Endodermal cell (in vitro differentiated cells): ENCODE measurements around the gene TMA16. TPM values are rescaled to one million over a fixed set of nuclear protein-coding genes. Genes with fewer than 3 reads are reported as not detected.

Experiments used
- DNase-seq: peaks from one replicate; pipeline ENCODE4 v3.0.0-alpha.2; 2017
- H3K27ac ChIP-seq: 2 replicates; pipeline ENCODE4 v1.5.1; 2013; ENCODE audit warnings: mild to moderate bottlenecking, low read depth, low read length, moderate library complexity
- H3K27me3 ChIP-seq: 2 replicates; pipeline ENCODE4 v1.6.1; 2013; ENCODE audit warnings: mild to moderate bottlenecking, low read length, moderate library complexity; ENCODE audit not compliant: insufficient read depth, control insufficient read depth, poor library complexity, severe bottlenecking
- H3K36me3 ChIP-seq: 2 replicates; pipeline ENCODE4 v1.7.0; 2013; ENCODE audit warnings: mild to moderate bottlenecking, low read length, moderate library complexity; ENCODE audit not compliant: control insufficient read depth, insufficient read depth
- H3K4me1 ChIP-seq: one replicate; pipeline ENCODE4 v1.7.0; 2013; ENCODE audit warnings: low read length; ENCODE audit not compliant: control insufficient read depth, insufficient read depth
- H3K4me3 ChIP-seq: 2 replicates; pipeline ENCODE4 v1.5.1; 2013; ENCODE audit warnings: mild to moderate bottlenecking, low read length, moderate library complexity
- H3K9ac ChIP-seq: 2 replicates; pipeline ENCODE4 v1.6.1; 2013; ENCODE audit warnings: mild to moderate bottlenecking, low read length, moderate library complexity; ENCODE audit not compliant: poor library complexity, severe bottlenecking; ENCODE audit errors: extremely low read depth
- H3K9me3 ChIP-seq: 2 replicates; pipeline ENCODE4 v1.6.1; 2013; ENCODE audit warnings: mild to moderate bottlenecking, low read length, moderate library complexity; ENCODE audit not compliant: control insufficient read depth
- H3K27ac Mint-ChIP-seq: 2 replicates; pipeline ENCODE4 v1.8.0; 2020; ENCODE audit warnings: mixed read lengths
- H3K27me3 Mint-ChIP-seq: 2 replicates; pipeline ENCODE4 v1.8.0; 2021; ENCODE audit warnings: mild to moderate bottlenecking, mixed read lengths; ENCODE audit not compliant: insufficient read depth
- H3K36me3 Mint-ChIP-seq: 2 replicates; pipeline ENCODE4 v1.8.0; 2020; ENCODE audit warnings: low read depth, mixed read lengths
- H3K4me1 Mint-ChIP-seq: 2 replicates; pipeline ENCODE4 v1.8.0; 2020; ENCODE audit warnings: mixed read lengths
- H3K4me3 Mint-ChIP-seq: 2 replicates; pipeline ENCODE4 v1.8.0; 2020; ENCODE audit warnings: mild to moderate bottlenecking, moderate library complexity, mixed read lengths
- H3K9me3 Mint-ChIP-seq: 2 replicates; pipeline ENCODE4 v1.8.0; 2020; ENCODE audit warnings: mild to moderate bottlenecking, mixed read lengths
- WGBS, 2 experiments: methylation state at CpG; one replicate each; pipeline versions ENCODE4 v1.1.5 to v1.1.7; 2013; ENCODE audit warnings: missing lambda C conversion rate in 2 of 2, mixed read lengths in 1 of 2; ENCODE audit not compliant: insufficient coverage in 1 of 2, insufficient read length in 1 of 2; 5-methylcytosine and 5-hydroxymethylcytosine counted together
- total RNA-seq, 2 donors: library from RNA; stranded (reverse); fragmentation: NEBNext Ultra II Directional in 1 of 2; extraction: Animal tissue kit (Norgen Biotek cat#: 25700) in 1 of 2; gene quantifications; 2 replicates in 1 of 2; 3 replicates in 1 of 2; pipeline ENCODE4 v1.2.1, GENCODE V29; 2021
- TF ChIP-seq, protein P1 (sequence below): fragments of 200-600 bp; sonication (generic); conservative IDR thresholded peaks from 2 replicates; pipeline ENCODE4 v1.5.0; 2021; ENCODE audit warnings: antibody characterized with exemption, mild to moderate bottlenecking

TMA16 gene
- total RNA-seq, 2 donors from 2014 or later: 54.7 to 68.8 TPM

DNA sequence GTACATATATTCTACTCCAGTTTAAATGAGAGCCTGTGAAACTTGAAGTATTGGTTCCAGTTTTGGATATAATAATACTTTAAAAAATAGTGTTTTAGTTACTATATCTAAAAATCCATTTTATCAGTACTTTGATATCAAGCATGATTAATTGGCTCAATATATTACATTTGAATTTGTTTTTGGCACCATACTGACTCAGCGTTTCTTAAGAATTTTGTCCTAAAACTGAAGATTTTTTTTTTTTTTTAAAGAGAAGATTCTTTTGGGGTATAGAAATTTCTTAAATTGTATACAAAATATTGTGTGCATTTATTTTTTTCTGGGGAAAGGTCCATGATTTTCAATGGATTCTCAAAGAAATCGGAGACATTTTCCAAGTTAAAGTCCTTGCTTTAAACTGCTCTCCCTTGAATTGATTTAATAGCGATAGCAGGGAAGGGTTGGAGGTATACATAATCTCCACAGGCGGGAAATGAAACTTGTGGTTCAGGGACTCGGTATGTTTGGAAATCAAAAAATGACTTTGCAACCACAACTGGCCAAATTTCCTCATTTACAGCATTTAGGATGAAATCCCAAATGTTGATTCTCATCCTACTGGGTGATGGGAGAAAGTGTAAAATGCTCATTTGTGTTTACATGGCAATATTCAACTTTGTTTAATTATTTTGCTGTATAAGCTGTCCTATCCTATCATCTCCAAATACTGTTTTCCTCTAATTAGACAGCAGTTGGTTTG, 62.3 kb downstream of the TMA16 start:
- Mint-ChIP-seq H3K27me3 (no peaks in the 10 kb centered on the region), H3K4me1 (peaks cover 4% of the 10 kb centered on the region), H3K36me3 (no peaks in the 10 kb centered on the region), H3K27ac (no peak overlapping the region), H3K4me3 (no peak overlapping the region), H3K9me3 (peaks cover 2% of the 10 kb centered on the region)
- H3K9me3 ChIP-seq: no peaks in the 10 kb centered on the region
- no peak for DNase-seq
- no peaks in the 10 kb centered on the region for H3K4me1 ChIP-seq
- no peaks in the 10 kb centered on the region for H3K27me3 ChIP-seq
- H3K36me3 ChIP-seq: no peaks in the 10 kb centered on the region
- H3K9ac ChIP-seq: no peak overlapping the region
- TF ChIP-seq, protein P1, sequence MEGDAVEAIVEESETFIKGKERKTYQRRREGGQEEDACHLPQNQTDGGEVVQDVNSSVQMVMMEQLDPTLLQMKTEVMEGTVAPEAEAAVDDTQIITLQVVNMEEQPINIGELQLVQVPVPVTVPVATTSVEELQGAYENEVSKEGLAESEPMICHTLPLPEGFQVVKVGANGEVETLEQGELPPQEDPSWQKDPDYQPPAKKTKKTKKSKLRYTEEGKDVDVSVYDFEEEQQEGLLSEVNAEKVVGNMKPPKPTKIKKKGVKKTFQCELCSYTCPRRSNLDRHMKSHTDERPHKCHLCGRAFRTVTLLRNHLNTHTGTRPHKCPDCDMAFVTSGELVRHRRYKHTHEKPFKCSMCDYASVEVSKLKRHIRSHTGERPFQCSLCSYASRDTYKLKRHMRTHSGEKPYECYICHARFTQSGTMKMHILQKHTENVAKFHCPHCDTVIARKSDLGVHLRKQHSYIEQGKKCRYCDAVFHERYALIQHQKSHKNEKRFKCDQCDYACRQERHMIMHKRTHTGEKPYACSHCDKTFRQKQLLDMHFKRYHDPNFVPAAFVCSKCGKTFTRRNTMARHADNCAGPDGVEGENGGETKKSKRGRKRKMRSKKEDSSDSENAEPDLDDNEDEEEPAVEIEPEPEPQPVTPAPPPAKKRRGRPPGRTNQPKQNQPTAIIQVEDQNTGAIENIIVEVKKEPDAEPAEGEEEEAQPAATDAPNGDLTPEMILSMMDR: no peak
- no peak overlapping the region for H3K4me3 ChIP-seq
- no peak overlapping the region for H3K27ac ChIP-seq
- 75 to 84% methylated on average over 4 of the region's 5 CpGs for WGBS, 2 experiments

DNA sequence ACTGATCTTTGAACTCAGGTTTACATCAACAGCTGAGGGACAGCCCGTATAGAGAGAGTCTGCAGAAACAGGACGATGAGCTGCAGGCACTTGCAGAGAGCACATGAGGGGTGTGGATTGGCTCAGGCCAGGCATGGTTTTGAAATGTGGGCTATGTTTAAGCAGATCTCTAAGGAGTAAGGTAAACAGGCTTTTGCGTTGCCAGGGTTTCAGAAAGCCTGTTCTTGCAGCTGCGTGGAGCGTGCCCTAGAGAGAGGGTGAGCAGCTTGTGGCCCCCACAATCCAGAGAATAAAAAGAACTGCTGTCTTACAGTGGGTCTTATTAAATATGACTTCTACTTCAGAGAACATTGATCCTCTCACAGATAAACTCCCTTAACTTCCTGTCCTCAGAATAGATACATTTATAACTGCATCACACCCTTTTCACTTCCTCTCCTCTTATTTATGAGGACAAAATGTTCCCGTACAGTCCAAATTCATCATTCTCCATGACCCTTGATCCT, 64.1 kb downstream of the TMA16 start:
- Mint-ChIP-seq H3K4me1 (peaks cover 4% of the 10 kb centered on the region), H3K9me3 (peaks cover 2% of the 10 kb centered on the region), H3K36me3 (no peaks in the 10 kb centered on the region), H3K27me3 (no peaks in the 10 kb centered on the region), H3K4me3 (no peak overlapping the region), H3K27ac (no peak overlapping the region)
- DNase-seq: no peak
- TF ChIP-seq, protein P1: no peak
- Histone ChIP-seq H3K4me1 (no peaks in the 10 kb centered on the region), H3K9me3 (no peaks in the 10 kb centered on the region), H3K27ac (no peak overlapping the region), H3K9ac (no peak overlapping the region), H3K27me3 (no peaks in the 10 kb centered on the region), H3K4me3 (no peak overlapping the region), H3K36me3 (no peaks in the 10 kb centered on the region)
- 91 to 98% methylated on average over 6 of the region's 6 CpGs for WGBS, 2 experiments

DNA sequence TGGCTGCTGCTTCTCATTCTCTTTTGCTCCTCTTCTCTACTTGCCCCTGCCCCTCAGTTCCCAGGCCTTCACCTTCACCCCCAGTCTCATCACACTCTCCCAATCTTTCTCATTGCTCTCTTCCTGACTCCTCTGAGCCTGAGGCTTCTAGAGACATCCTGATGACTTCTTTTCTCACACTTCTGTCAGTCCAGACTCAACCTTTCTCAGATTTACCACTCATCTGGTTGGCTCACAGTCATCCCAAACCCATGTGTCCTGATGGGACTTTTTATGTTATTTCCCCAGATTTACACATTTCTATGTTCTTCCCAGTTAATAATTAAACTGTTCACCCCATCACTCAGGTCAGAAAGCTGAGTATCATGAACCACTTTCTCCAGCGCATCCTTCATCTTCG, 68.0 kb downstream of the TMA16 start:
- 95 to 100% methylated on average over 2 of the region's 2 CpGs for WGBS, 2 experiments
- H3K9me3 Mint-ChIP-seq: peaks cover 2% of the 10 kb centered on the region

More for the DNA sequence above, 68.0 kb downstream of the TMA16 start:
- Histone ChIP-seq H3K4me3 (no peak overlapping the region), H3K9me3 (no peaks in the 10 kb centered on the region), H3K27ac (no peak overlapping the region), H3K36me3 (no peaks in the 10 kb centered on the region), H3K4me1 (no peaks in the 10 kb centered on the region), H3K27me3 (no peaks in the 10 kb centered on the region), H3K9ac (no peak overlapping the region)
- peaks cover 17% of the 10 kb centered on the region for H3K4me1 Mint-ChIP-seq
- no peak overlapping the region for H3K4me3 Mint-ChIP-seq
- no peaks in the 10 kb centered on the region for H3K27me3 Mint-ChIP-seq
- no peak for DNase-seq
- no peak overlapping the region for H3K27ac Mint-ChIP-seq
- TF ChIP-seq, protein P1: no peak
- H3K36me3 Mint-ChIP-seq: no peaks in the 10 kb centered on the region
